SK-N-SH (cell line): ENCODE results near the gene NUCB1.

Experiments
- GABPA ChIP-seq: IDR thresholded peaks from 2 replicates; pipeline ENCODE4 v1.4.0; 2012; ENCODE audit warnings: low read depth, mild to moderate bottlenecking
- JUND ChIP-seq: IDR thresholded peaks from 2 replicates; pipeline ENCODE4 v1.4.0; 2012

DNA sequence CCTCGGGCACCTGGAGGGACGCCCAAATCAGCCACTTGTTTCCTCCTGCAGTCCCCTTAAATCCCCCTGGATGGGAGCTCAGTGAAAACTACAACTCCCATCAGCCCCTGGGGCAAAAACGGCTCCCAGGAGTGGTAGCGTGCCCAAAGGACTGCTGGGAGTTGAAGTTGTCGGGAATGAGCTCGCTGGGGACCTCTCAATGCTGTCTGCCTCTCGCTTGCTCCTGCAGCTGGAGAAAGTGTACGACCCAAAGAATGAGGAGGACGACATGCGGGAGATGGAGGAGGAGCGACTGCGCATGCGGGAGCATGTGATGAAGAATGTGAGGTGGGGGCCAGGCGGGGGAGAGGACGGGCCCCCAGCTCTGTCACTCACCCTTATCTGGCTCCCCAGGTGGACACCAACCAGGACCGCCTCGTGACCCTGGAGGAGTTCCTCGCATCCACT, 18.7 kb downstream of the NUCB1 start:
- TF ChIP-seq JUND (no peak), GABPA (no peak)
